GM12864 (cell line): ENCODE data around the gene ARRDC3.
"Not testable (repeated sequence)": the region's sequence is repeated elsewhere in the genome, so short reads cannot be mapped to it uniquely, and the experiment has no call there.

ENCODE experiments used
- DNase-seq: peaks from one replicate; pipeline ENCODE4 v3.0.0-alpha.2; 2011; ENCODE audit warnings: low read depth
- H3K4me3 ChIP-seq: 2 replicates; pipeline ENCODE4 v1.5.1; 2011; ENCODE audit warnings: mild to moderate bottlenecking, low read depth, low read length, control low read depth
- TF ChIP-seq, protein P1 (sequence below): IDR thresholded peaks from 2 replicates; pipeline ENCODE4 v1.5.1; 2011; ENCODE audit warnings: low read depth, mild to moderate bottlenecking, moderate library complexity, low read length, control low read depth, inconsistent platforms; ENCODE audit errors: missing control alignments

ARRDC3 gene

DNA sequence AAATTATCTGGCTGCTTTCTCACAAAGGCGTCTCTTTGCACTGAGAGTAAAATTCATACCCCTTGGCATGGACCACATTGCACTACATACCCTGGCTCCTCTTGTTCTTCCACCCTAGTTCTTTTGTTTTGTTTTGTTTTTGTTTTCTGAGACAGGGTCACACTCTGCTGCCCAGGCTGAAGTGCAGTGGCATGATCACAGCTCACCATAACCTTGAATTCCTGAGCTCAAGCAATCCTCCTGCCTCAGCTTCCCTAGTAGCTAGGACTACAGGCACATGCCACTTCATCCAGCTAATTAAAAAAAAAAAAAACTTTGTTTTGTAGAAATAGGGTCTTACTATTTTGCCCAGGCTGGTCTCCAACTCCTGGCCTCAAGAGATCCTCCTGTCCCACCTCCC, 51.4 kb downstream of the ARRDC3 start:
- no peak for DNase-seq
- TF ChIP-seq, protein P1, sequence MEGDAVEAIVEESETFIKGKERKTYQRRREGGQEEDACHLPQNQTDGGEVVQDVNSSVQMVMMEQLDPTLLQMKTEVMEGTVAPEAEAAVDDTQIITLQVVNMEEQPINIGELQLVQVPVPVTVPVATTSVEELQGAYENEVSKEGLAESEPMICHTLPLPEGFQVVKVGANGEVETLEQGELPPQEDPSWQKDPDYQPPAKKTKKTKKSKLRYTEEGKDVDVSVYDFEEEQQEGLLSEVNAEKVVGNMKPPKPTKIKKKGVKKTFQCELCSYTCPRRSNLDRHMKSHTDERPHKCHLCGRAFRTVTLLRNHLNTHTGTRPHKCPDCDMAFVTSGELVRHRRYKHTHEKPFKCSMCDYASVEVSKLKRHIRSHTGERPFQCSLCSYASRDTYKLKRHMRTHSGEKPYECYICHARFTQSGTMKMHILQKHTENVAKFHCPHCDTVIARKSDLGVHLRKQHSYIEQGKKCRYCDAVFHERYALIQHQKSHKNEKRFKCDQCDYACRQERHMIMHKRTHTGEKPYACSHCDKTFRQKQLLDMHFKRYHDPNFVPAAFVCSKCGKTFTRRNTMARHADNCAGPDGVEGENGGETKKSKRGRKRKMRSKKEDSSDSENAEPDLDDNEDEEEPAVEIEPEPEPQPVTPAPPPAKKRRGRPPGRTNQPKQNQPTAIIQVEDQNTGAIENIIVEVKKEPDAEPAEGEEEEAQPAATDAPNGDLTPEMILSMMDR: no peak
- H3K4me3 ChIP-seq: no peak overlapping the region

DNA sequence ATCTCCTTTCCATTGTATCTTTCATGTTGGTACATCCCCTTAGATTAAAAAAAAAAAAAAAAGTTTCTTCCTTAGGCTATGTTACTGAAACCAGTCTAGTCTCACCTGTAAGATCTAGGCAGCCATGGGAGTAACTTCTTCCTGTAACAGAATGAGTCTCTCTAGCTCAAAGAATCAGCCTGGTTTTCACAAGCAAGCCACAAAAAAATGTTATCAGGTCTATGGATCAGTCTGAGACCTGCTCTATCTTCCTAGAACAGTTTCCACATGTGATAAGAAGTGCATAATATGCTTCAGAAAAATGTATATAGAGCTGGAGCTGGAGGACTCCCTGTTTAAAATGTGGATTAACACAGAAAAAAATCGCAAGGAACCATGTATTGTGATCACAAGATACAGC, 53.8 kb downstream of the ARRDC3 start:
- TF ChIP-seq, protein P1: no peak
- no peak overlapping the region for H3K4me3 ChIP-seq
- no peak for DNase-seq

DNA sequence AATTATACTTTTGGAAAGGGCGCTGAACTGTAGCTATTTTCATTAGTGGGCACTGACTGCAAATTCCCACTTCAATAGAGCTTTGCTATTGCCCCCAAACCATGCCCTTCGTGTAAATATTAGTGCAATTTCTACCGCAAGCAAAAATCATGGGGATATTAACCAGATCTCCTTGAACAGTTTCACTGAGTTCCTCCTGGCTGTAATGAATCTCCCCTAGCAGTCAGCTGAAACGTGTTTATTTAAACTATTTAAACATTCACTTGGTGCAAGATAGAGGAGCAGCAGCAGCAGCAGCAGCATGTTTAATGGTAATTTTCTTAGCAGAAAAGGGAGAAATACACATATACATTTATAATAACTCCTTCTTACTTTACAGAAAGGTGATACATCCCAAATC, 54.4 kb downstream of the ARRDC3 start:
- DNase-seq: no peak
- no peak overlapping the region for H3K4me3 ChIP-seq
- TF ChIP-seq, protein P1: no peak

GRCh38 chr5:91322981-91323380, 60.1 kb downstream of the ARRDC3 start:
- DNase-seq, H3K4me3 ChIP-seq: not testable (repeated sequence)

DNA sequence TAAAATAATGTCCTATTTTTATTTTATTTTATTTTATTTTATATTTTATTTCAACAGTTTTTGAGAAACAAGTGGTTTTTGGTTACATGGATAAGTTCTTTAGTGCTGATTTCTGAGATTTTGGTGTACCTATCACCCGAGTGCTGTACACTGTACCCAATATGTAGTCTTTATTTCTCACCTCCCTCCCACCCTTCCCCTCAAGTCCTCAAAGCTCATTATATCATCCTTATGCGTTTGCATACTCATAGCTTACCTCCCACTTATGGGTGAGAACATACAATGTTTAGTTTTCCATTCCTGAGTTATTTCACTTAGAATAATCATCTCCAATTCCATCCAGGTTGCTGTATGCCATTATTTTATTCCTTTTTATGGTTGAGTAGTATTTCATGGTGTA, 63.5 kb downstream of the ARRDC3 start:
- no peak overlapping the region for H3K4me3 ChIP-seq
- DNase-seq: no peak
- TF ChIP-seq, protein P1: no peak

GRCh38 chr5:91318724-91319123, 64.4 kb downstream of the ARRDC3 start:
- DNase-seq: no peak
- H3K4me3 ChIP-seq: no peak overlapping the region
- TF ChIP-seq, protein P1: no peak
